HUES6 (cell line): Measurements from ENCODE around the gene ADGRA1.

Experiments used
- H3K27ac ChIP-seq: 2 replicates; pipeline ENCODE4 v1.7.0; 2013; ENCODE audit warnings: low read depth, mild to moderate bottlenecking, low read length, inconsistent platforms
- H3K27me3 ChIP-seq: 2 replicates; pipeline ENCODE4 v1.6.1; 2013; ENCODE audit warnings: low read length; ENCODE audit not compliant: control insufficient read depth, insufficient read depth
- H3K36me3 ChIP-seq: 2 replicates; pipeline ENCODE4 v1.6.1; 2013; ENCODE audit warnings: low read length; ENCODE audit not compliant: control insufficient read depth, insufficient read depth
- H3K4me1 ChIP-seq: 2 replicates; pipeline ENCODE4 v1.6.1; 2013; ENCODE audit warnings: low read length; ENCODE audit not compliant: control insufficient read depth, insufficient read depth
- H3K4me3 ChIP-seq: 2 replicates; pipeline ENCODE4 v1.5.1; 2013; ENCODE audit warnings: low read depth, low read length
- H3K9ac ChIP-seq: one replicate; pipeline ENCODE4 v1.6.1; 2013; ENCODE audit warnings: mild to moderate bottlenecking, low read length
- H3K9me3 ChIP-seq: 2 replicates; pipeline ENCODE4 v1.6.1; 2013; ENCODE audit warnings: low read depth, low read length; ENCODE audit not compliant: control insufficient read depth, insufficient read depth

ADGRA1 gene

DNA sequence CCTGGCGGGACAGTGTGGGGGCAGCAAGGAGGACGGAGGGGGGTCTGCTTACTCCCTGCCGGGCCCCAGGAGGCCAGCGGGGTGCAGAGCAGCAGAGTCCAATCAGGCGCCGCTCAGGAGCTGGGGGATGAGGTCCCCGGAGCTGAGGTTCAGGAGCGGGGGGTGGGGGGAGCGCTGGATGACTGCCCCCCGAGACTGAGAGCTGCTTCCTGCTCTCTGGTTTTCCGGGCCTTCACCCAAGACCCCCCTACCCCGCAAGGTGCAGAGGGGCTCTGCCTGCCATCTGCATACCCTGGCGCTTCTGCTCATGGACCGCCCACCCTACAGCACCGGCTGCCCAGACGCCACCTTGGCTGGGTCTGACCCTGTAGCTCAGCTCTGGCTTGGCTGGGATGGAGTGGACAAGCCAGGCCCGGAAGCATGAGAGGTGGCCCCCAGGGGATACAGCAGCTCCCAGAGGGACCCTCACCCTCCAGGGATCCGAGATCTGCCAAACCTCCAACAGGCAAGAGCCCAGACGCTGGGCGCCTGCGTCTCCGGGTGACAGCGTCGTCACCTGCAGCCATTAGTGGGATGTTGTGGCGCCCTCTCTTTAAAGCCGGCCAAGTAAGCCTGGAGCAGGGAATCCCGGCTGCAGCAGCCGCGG, 73.2 kb downstream of the ADGRA1 start:
- H3K27ac ChIP-seq: no peak overlapping the region
- H3K36me3 ChIP-seq: peaks cover 10% of the 10 kb centered on the region
- H3K9ac ChIP-seq: peak overlapping the region; percentile 42
- peak overlapping the region; percentile 75 for H3K4me3 ChIP-seq
- H3K9me3 ChIP-seq: no peaks in the 10 kb centered on the region
- peaks cover 43% of the 10 kb centered on the region for H3K4me1 ChIP-seq
- H3K27me3 ChIP-seq: peaks cover 9% of the 10 kb centered on the region; the same call in 1 of the 2 replicates

DNA sequence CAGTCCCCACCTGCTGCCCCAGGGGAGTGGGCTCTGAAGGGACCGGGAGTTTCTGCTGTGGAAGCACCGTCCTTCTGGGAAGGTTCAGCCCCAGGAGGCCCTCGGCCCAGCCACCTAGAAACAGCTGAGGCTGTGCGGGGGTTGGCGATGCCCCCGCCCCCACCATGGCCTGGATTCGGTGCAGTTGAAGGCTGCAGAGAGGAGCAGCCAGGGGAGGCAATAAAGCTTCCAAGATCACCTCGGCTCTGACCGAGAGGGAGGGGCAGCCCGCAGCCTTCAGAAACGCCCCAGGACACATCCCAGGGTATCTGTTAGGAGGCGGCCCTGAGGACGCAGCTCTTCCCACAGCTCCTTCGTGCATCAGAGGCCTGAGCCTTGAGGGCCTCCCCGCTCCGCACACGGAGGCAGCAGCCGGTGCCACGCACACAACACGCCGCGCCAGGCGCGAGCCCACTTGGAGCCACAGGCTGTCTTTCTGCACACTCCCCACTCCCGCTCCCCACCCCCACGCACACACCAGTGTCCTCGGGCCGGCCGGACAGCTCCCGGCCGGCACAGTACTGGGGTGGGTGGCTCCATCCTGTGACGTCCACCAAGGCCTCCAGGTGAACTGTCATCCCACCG, 73.9 kb downstream of the ADGRA1 start:
- Histone ChIP-seq H3K4me3 (peak overlapping the region; percentile 75), H3K9ac (peak overlapping the region; percentile 42)

DNA sequence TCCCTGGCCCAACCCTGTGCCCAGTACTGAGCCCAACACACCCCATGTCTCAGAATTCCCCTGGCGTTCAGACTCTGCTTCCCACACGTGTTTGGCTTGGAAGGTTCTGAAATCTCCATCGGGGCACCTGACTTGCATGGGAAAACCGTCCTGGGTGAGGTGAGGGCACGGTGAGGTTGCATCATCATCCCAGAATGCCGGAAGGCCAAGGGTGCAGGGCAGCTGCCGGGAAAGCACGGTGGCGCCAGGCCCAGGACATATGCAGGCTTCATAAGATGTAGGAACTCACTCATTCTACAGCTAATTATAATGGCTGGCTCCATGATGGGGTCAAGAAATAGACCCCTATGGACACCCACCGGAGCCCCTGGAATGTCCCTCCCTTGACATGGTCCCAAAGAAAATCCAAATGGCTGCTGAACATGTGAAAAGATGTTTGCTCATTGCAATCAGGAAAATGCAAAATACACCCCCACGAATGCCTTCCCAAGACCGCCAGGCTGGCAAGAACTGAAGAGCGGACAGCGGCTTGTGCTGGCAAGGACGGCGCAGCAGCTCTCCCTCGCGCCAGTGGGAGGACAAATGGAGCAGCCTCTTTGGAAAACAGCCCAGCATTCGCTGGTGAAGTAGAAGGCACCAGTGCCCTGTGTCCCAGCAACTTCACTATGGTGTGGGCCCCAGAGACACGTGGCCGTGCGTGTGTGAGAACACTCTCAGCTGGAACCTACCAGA, 74.6 kb downstream of the ADGRA1 start:
- peaks cover 43% of the 10 kb centered on the region for H3K4me1 ChIP-seq
- H3K27ac ChIP-seq: no peak overlapping the region
- H3K4me3 ChIP-seq: no peak overlapping the region
- H3K9me3 ChIP-seq: no peaks in the 10 kb centered on the region
- peaks cover 15% of the 10 kb centered on the region for H3K36me3 ChIP-seq
- H3K9ac ChIP-seq: no peak overlapping the region
- H3K27me3 ChIP-seq: peaks cover 9% of the 10 kb centered on the region; the same call in 1 of the 2 replicates

More for the DNA sequence above, 73.9 kb downstream of the ADGRA1 start:
- Histone ChIP-seq H3K4me1 (peaks cover 43% of the 10 kb centered on the region), H3K27me3 (peaks cover 9% of the 10 kb centered on the region; the same call in 1 of the 2 replicates), H3K36me3 (peaks cover 15% of the 10 kb centered on the region), H3K27ac (no peak overlapping the region), H3K9me3 (no peaks in the 10 kb centered on the region)

DNA sequence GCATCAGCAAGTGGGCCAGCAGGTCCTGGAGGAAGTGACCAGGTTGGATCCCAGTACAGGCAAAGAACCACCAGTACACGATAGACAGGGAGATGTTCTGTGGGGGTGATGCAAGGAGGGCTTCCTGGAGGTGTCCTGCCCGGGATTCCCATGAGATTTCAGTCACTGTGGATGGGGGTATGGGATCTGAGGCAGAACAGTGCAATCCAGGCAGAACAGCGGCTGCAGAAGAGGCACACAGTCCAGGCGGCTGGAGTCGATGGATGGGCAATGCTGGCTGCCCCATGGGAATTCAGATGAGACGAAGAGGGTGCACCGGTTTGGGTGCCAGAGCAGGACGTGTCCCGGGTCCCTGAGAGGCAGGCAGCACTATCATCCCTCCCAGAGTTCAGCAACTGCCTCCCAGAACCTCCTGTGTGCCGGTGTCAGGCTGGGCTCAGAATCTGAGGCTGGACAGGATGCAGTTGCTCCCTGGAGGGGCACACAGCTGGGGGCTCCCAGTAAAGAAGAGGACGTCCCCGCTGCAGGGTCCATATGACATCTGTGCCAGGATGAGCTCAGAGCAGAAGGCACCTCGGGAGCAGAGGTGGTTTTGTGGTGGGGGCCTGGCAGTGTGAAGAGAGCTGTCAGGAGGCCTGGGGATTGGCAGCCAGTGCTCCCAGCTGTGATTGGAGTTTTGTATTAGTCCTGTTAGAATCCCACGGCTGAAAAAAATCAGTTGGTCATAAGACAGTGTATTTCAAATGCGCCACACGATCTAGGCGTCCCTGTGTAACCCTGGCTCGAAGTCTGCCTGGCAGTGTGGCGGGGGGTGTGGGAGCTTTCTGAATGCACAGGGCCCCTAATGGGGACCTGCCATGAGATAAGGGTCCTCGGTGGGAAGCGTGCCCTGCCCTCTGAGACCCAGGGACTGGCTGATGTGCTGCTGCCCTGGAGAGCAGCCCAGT, 75.5 kb downstream of the ADGRA1 start:
- peaks cover 9% of the 10 kb centered on the region; the same call in 1 of the 2 replicates for H3K27me3 ChIP-seq
- H3K4me1 ChIP-seq: peaks cover 39% of the 10 kb centered on the region
- no peak overlapping the region for H3K27ac ChIP-seq
- no peak overlapping the region for H3K4me3 ChIP-seq
- peaks cover 19% of the 10 kb centered on the region for H3K36me3 ChIP-seq
- no peaks in the 10 kb centered on the region for H3K9me3 ChIP-seq
- no peak overlapping the region for H3K9ac ChIP-seq

DNA sequence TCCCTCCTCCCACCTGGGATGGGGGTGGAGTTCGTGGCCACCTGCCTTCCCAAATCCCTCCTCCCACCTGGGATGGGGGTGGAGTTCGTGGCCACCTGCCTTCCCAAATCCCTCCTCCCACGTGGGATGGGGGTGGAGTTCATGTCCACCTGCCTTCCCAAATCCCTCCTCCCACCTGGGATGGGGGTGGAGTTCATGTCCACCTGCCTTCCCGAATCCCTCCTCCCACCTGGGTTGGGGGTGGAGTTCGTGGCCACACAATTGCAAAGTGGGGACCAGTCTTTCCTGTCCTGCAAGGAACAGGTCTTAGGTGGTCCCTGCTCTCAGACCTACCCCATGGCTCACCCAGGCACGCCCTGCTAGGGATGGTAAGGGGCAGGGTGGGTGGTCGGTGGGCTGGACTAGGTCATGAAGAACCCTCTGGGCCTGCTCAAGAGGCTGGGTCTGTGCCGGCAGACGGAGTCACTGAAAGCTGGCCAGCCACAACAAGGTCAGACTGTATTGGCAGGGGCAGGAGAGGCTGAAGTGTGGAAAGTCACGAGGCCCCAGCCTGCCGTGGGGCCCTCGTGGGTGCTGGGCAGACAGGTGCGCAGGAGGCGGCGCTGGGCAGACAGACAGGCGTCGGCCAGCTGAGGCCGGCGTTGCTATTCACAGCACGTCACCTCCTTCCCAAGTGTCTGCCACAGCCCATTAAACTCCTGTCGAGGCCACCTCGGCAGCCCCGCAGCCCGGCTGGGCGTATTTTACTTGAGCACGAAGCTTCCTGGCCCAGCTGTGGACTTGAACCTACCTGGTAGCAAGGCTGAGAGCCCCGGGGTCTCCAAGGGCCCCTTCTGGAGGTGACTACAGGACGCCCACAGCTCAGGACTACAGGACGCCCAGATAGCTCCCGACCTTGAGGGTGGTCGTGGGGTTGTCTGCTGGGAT, 76.4 kb downstream of the ADGRA1 start:
- no peak overlapping the region for H3K4me3 ChIP-seq
- H3K27me3 ChIP-seq: peaks cover 9% of the 10 kb centered on the region; the same call in 1 of the 2 replicates
- H3K9ac ChIP-seq: no peak overlapping the region
- peaks cover 29% of the 10 kb centered on the region for H3K4me1 ChIP-seq
- H3K36me3 ChIP-seq: peaks cover 28% of the 10 kb centered on the region
- H3K9me3 ChIP-seq: no peaks in the 10 kb centered on the region
- H3K27ac ChIP-seq: no peak overlapping the region

DNA sequence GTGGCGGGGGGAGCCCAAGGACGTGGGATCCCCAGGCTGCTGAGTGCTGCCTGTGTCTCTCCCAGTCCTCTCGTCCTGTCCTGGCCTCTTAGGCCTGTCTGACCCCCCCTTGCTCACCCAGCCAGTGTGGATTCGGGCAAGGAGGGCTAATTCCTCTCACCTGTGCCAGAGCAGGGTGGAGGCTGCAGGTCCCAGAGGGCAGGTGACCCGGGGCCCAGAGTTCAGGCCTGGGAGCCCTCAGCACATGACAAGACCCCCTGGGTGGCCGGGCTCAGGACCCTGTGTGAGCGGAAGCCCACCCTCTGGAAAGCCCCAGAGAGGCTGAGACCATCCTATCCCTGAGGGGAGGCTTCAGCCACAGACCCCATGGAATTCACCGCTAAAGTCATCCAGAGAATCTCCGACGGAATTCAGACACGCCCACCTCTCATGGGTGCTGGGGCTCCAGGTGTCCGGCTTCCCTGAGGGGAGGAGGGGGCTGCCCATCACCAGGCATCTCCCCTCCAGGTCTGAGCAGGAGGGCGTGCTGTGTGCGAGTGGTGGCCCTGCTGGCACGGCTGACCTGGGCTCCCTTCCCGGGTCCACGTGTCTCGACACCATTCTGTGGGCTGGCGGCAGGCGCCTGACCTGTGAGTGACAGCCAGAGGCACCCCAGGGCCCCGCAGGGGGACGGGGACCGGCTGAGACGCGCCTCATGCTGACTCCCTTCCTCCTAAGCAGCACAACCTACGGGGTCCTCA, 77.3 kb downstream of the ADGRA1 start:
- Histone ChIP-seq H3K27ac (no peak overlapping the region), H3K9me3 (no peaks in the 10 kb centered on the region), H3K9ac (no peak overlapping the region), H3K27me3 (peaks cover 9% of the 10 kb centered on the region; the same call in 1 of the 2 replicates), H3K4me1 (peaks cover 24% of the 10 kb centered on the region), H3K4me3 (no peak overlapping the region), H3K36me3 (peaks cover 35% of the 10 kb centered on the region)

DNA sequence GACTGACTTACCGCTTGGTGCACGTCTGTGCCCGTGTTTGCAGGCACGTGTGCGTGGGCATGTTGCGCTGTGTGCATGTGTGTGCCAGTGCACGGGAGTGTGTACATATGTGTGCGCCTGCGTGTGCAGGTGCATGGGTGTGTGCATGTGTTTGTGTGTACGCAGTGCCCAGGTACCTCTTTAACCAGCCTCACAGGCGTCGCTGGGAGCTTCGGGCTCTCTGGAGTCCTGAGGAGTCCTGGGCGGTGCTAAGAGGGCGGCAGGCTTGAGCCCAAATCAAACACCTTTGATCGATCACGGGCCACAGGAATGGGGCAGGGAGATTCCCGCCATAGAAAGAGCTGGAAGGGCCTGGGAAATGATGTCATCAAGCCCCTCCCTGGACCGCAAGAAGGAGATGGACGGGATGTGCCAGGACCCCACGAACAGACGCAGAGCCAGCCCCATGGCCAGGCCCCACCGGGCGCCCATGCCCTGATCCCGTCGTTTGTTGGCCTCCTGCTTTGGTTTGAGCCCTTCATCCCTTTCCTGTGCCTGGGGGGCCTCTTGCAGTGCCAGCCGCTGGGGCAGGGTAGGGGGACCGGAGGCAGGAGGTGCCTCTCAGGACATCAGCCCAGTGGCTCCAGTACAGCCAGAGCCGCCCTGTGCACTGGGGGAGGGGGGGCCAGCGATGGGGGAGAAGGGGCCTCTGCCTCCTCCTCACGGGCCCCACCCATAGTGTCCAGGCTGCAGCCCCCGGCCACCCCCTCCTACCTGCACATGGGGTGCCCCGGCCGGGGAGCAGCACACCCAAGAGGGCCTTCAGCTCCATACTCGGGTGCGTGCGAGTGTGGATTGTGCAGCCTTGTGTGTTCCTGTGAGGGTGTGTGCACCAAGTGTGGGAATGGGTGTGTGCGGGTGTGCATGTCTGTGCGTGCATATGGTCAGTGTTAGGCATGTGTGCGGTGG, 78.1 kb downstream of the ADGRA1 start:
- Histone ChIP-seq H3K27me3 (peaks cover 6% of the 10 kb centered on the region; the same call in 1 of the 2 replicates), H3K9me3 (no peaks in the 10 kb centered on the region), H3K9ac (no peak overlapping the region), H3K36me3 (peaks cover 35% of the 10 kb centered on the region), H3K4me3 (no peak overlapping the region), H3K27ac (no peak overlapping the region), H3K4me1 (peaks cover 24% of the 10 kb centered on the region)

DNA sequence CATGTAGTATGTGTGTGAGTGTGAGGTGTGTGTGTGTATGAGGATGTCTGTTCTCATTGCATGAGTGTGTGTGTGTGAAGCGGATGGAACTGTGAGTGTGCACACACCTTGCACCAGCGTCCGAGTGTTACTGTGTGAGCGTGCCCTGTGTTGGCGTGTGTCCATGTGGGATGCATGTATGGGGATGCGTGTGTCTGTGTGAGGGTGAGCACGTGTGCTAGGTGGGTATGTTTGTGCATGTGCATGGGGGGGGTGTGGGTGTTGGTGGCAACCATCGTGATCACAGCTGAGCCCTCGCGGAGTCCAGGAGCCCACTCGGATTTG, 78.7 kb downstream of the ADGRA1 start:
- Histone ChIP-seq H3K27me3 (no peaks in the 10 kb centered on the region; the same call in 1 of the 2 replicates), H3K4me3 (no peak overlapping the region), H3K36me3 (peaks cover 35% of the 10 kb centered on the region), H3K9ac (no peak overlapping the region), H3K27ac (no peak overlapping the region), H3K4me1 (peaks cover 18% of the 10 kb centered on the region), H3K9me3 (no peaks in the 10 kb centered on the region)
